ENCODE measurements around the gene LCP2. TPM values are rescaled to one million over a fixed set of nuclear protein-coding genes. Genes with fewer than 3 reads are reported as not detected.

LCP2 gene
- total and polyA plus RNA-seq, 2 of the 8 experiments (the other 6 are each of a cell fraction or from before 2014, with no cell fraction given) = 0.26 to 0.33 TPM

GRCh38 chr5:170228762-170229435 is 68.7 kb downstream of the LCP2 start (continued):
- no peak for TF ChIP-seq GABPA (IDR thresholded peaks at IDR 0.05; ENCODE audit: borderline replicate concordance, insufficient read depth, low read length)
- no peak for TF ChIP-seq HDAC6 (IDR thresholded peaks at IDR 0.05; ENCODE audit: low read depth, low read length)
- TF ChIP-seq RFX5 (IDR thresholded peaks at IDR 0.05; ENCODE audit: borderline replicate concordance, low read depth, low read length) = no peak
- no peak for TF ChIP-seq SP2 (IDR thresholded peaks at IDR 0.05; ENCODE audit: low read length)
- TF ChIP-seq BRCA1 (IDR thresholded peaks at IDR 0.05; ENCODE audit: low read depth, low read length) = no peak
- no peak for TF ChIP-seq KDM5A (IDR thresholded peaks at IDR 0.05; ENCODE audit: low read length)

Data from H1 (cell line).